ENCODE data around the gene HNRNPCL1.
A peak's percentile ranks its signal among the peaks of the same experiment; 100 is the strongest.
"Not testable (repeated sequence)": the region's sequence is repeated elsewhere in the genome, so short reads cannot be mapped to it uniquely, and the experiment has no call there.

HNRNPCL1 gene

GRCh38 chr1:12848620-12849019 is at the start of gene HNRNPCL1:
Gene HNRNPCL1 (minus strand): TSS chr1:12848720. CDS start chr1:12848289, 431 bp downstream.
- DNase-seq (ENCODE audit: low read depth), result not testable (repeated sequence)

- not testable (repeated sequence) for DNase-seq (ENCODE audit: low read depth)
Observed at GRCh38 chr1:12898170-12898569, 49.6 kb upstream of the HNRNPCL1 start, which contains the start of gene PRAMEF10. Gene PRAMEF10 (minus strand): TSS chr1:12898270. CDS start chr1:12895847, 2,423 bp downstream.

GRCh38 chr1:12886101-12886500 is 37.6 kb upstream of the HNRNPCL1 start, which contains the start of gene PRAMEF4:
Gene PRAMEF4 (minus strand): TSS chr1:12886201. CDS start chr1:12883394, 2,807 bp downstream.
- DNase-seq (ENCODE audit: low read depth), result not testable (repeated sequence)

GRCh38 chr1:12878453-12878852 is 29.9 kb upstream of the HNRNPCL1 start:
- not testable (repeated sequence) for DNase-seq (ENCODE audit: low read depth)

- not testable (repeated sequence) for DNase-seq (ENCODE audit: low read depth)
Observed at GRCh38 chr1:12863131-12863880, 14.8 kb upstream of the HNRNPCL1 start.

GRCh38 chr1:12856786-12857185 is 8.3 kb upstream of the HNRNPCL1 start, which contains the start of gene PRAMEF2:
Gene PRAMEF2 (plus strand): TSS chr1:12857086. CDS start chr1:12859010, 1,924 bp downstream.
- DNase-seq (ENCODE audit: low read depth), result not testable (repeated sequence)

- peak; percentile 94 for DNase-seq (ENCODE audit: low read depth)
Observed at GRCh38 chr1:12851779-12852178, 3.3 kb upstream of the HNRNPCL1 start.

- DNase-seq (ENCODE audit: low read depth), result not testable (repeated sequence)
Observed at GRCh38 chr1:12833251-12833650, 15.3 kb downstream of the HNRNPCL1 start.

- DNase-seq (ENCODE audit: low read depth), result not testable (repeated sequence)
Observed at GRCh38 chr1:12831310-12831709, 17.2 kb downstream of the HNRNPCL1 start, which contains the start of gene PRAMEF11. Gene PRAMEF11 (minus strand): TSS chr1:12831410. CDS start chr1:12828789, 2,621 bp downstream.

GRCh38 chr1:12819061-12819460 is 29.5 kb downstream of the HNRNPCL1 start:
- not testable (repeated sequence) for DNase-seq (ENCODE audit: low read depth)

- no peak for DNase-seq (ENCODE audit: low read depth)
Observed at GRCh38 chr1:12811409-12811784, 37.1 kb downstream of the HNRNPCL1 start.

- peak; percentile 81 for DNase-seq (ENCODE audit: low read depth)
Observed at GRCh38 chr1:12810691-12811408, 37.7 kb downstream of the HNRNPCL1 start.

GRCh38 chr1:12809933-12810332 is 38.6 kb downstream of the HNRNPCL1 start:
- DNase-seq (ENCODE audit: low read depth), result no peak

GRCh38 chr1:12799730-12800129 is 48.8 kb downstream of the HNRNPCL1 start:
- no peak for DNase-seq (ENCODE audit: low read depth)

GRCh38 chr1:12798911-12799310 is 49.6 kb downstream of the HNRNPCL1 start:
- no peak for DNase-seq (ENCODE audit: low read depth)

All from HS-27A (cell line).